GM12872 (cell line): ENCODE results near the gene CLDN9.

Source experiments
- CTCF ChIP-seq: IDR thresholded peaks from 3 replicates; pipeline ENCODE4 v1.5.1; 2011; ENCODE audit warnings: low read depth, mild to moderate bottlenecking, low read length, moderate library complexity; ENCODE audit not compliant: insufficient read depth

Gene CLDN9

GRCh38 chr16:3060339-3061127 lies 47.8 kb downstream of the CLDN9 start:
- no peak for TF ChIP-seq CTCF

- no peak for TF ChIP-seq CTCF
These were observed 49.8 kb downstream of the CLDN9 start for GRCh38 chr16:3062553-3062952.

- no peak for TF ChIP-seq CTCF
These were observed 51.1 kb downstream of the CLDN9 start for GRCh38 chr16:3063625-3064386.
